Measurements from ENCODE around the gene EDN3. TPM values are rescaled to one million over a fixed set of nuclear protein-coding genes. Genes with fewer than 3 reads are reported as not detected.

Gene EDN3
- total RNA-seq, 1 experiment from 2014 or later, result not detected

DNA sequence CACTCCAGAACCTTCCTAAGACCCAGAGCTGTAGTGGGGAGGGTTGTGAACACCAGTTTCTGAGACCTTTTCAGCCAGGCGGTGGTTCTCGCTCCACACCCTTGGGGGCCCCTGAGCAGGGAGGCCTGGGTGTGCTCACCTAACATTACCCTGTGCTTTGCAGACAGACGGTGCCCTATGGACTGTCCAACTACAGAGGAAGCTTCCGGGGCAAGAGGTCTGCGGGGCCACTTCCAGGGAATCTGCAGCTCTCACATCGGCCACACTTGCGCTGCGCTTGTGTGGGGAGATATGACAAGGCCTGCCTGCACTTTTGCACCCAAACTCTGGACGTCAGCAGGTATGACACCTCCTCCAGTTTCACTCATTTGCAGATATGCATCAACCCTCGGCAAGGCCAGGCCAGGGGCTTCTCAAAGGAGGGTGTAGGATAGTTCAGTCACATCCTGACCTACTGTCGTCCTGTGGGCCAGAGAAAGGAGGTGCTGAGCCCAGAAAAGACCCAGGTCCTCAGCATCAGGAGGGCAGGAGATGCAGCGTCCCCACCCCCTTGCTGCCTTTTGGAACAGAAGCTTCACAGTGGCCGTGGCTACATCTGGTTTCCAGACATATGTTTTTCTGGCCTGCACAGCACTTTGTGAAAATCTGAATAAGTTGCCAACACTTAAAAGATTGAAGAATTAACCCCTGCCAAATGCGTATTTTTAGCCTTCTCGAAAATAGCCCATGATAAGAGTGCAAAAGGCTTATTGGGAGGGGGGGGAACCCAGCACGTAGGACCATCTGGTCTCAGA is 20.6 kb downstream of the EDN3 start:
- Histone ChIP-seq H3F3A (ENCODE audit: insufficient read depth, low read depth) (no peaks in the 10 kb centered on the region), H3K4me3 (no peak overlapping the region), H3K9me3 (ENCODE audit: insufficient read depth, low read depth) (no peaks in the 10 kb centered on the region), H3K4me2 (no peak overlapping the region), H3K9me2 (ENCODE audit: insufficient read depth) (no peaks in the 10 kb centered on the region), H3K27ac (no peak overlapping the region), H3K4me1 (replicated peaks; ENCODE audit: insufficient read depth) (no peaks in the 10 kb centered on the region), H3K79me2 (ENCODE audit: low read depth) (no peaks in the 10 kb centered on the region), H3K36me3 (ENCODE audit: low read depth) (no peaks in the 10 kb centered on the region), H2AFZ (no peak overlapping the region), H3K27me3 (ENCODE audit: insufficient read depth, low read depth) (peaks cover 100% of the 10 kb centered on the region), H4K20me1 (ENCODE audit: insufficient read depth) (no peaks in the 10 kb centered on the region)
- no TSS peak for BruUV-seq (replicated peaks)
- TF ChIP-seq, protein P1, sequence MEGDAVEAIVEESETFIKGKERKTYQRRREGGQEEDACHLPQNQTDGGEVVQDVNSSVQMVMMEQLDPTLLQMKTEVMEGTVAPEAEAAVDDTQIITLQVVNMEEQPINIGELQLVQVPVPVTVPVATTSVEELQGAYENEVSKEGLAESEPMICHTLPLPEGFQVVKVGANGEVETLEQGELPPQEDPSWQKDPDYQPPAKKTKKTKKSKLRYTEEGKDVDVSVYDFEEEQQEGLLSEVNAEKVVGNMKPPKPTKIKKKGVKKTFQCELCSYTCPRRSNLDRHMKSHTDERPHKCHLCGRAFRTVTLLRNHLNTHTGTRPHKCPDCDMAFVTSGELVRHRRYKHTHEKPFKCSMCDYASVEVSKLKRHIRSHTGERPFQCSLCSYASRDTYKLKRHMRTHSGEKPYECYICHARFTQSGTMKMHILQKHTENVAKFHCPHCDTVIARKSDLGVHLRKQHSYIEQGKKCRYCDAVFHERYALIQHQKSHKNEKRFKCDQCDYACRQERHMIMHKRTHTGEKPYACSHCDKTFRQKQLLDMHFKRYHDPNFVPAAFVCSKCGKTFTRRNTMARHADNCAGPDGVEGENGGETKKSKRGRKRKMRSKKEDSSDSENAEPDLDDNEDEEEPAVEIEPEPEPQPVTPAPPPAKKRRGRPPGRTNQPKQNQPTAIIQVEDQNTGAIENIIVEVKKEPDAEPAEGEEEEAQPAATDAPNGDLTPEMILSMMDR (conservative IDR thresholded peaks at IDR 0.05), result no peak
- TF ChIP-seq EZH2 (IDR thresholded peaks at IDR 0.05; ENCODE audit: low read depth), result no peak
- POLR2A ChIA-PET (ENCODE audit: unreplicated experiment), result no interaction called here
- no peak for DNase-seq
- CTCF ChIA-PET, result no interaction called here
- intact Hi-C loops (cut with micrococcal nuclease; ENCODE audit: unreplicated experiment), result no loop called here

DNA sequence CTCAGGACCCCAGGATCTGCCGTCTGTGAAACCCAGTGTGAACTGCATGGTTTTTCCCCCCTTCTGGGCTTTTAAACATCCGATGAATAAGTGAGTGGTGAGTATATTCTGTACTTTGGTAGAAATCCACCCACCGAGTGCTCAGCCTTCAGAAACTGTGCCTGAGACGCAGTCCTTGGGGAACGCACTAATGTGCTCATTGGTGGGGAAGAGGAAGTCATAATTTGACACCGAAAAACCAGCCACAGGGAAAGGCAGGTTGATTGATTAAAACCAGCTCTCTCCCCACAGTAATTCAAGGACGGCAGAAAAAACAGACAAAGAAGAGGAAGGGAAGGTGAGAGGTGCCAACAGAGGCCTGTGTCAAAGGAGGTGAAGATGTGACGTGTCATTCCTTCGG is 21.7 kb downstream of the EDN3 start:
- Histone ChIP-seq H3K27ac (no peak overlapping the region), H3K4me1 (replicated peaks; ENCODE audit: insufficient read depth) (no peaks in the 10 kb centered on the region), H2AFZ (no peak overlapping the region), H4K20me1 (ENCODE audit: insufficient read depth) (no peaks in the 10 kb centered on the region), H3F3A (ENCODE audit: insufficient read depth, low read depth) (no peaks in the 10 kb centered on the region), H3K4me2 (no peak overlapping the region), H3K27me3 (ENCODE audit: insufficient read depth, low read depth) (peaks cover 97% of the 10 kb centered on the region), H3K36me3 (ENCODE audit: low read depth) (no peaks in the 10 kb centered on the region), H3K4me3 (no peak overlapping the region), H3K9me3 (ENCODE audit: insufficient read depth, low read depth) (no peaks in the 10 kb centered on the region), H3K79me2 (ENCODE audit: low read depth) (no peaks in the 10 kb centered on the region), H3K9me2 (ENCODE audit: insufficient read depth) (no peaks in the 10 kb centered on the region)
- POLR2A ChIA-PET (ENCODE audit: unreplicated experiment), result no interaction called here
- intact Hi-C loops (cut with micrococcal nuclease; ENCODE audit: unreplicated experiment), result no loop called here
- DNase-seq, result no peak
- CTCF ChIA-PET, result no interaction called here
- no peak for TF ChIP-seq EZH2 (IDR thresholded peaks at IDR 0.05; ENCODE audit: low read depth)
- TF ChIP-seq, protein P1 (conservative IDR thresholded peaks at IDR 0.05), result no peak
- BruUV-seq (replicated peaks), result no TSS peak

DNA sequence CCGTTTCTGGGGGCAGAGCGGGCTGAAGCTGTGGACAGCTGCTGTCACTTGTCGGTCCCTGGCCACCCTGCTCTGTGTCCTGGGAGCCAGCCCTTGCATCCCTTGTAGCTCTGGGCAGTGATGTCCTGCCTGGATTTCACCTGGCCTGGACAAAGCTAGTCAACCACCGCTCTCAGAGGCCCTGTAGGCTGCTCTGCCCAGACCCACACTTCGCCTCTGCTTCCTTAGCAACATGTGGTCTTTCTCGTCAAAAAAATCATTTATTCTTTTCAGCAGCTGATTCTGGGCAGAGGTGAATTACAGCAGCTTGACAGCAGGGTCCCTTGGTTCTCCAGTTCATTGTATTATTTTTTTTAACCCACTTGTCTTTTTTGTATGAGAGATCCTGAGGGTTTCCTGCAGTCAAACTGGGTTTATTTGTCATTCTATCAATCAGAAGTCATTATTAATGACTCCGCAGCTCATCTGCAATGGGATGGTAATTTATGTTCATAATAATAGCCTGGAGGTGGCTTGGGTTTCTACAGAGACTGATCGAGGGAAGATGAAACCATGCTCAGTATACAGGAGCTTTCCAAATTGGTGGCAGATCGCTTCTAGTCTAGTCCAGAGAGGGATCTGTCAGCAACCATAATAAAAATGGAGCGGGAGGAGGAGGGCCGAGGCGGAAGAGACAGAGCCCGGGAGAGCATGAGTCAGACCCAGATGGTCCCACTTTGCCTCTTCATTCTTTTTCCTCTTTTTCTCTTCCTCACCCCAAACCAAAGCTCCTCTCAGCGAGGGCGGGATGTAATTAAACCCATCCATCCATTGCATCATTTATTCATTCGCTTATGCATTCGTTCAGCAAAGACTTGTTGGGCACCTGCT is 22.4 kb downstream of the EDN3 start:
- BruUV-seq (replicated peaks), result no TSS peak
- H4K20me1 ChIP-seq (ENCODE audit: insufficient read depth), result no peaks in the 10 kb centered on the region
- no peaks in the 10 kb centered on the region for H3K9me2 ChIP-seq (ENCODE audit: insufficient read depth)
- intact Hi-C loops (cut with micrococcal nuclease; ENCODE audit: unreplicated experiment), result no loop called here
- H3K9me3 ChIP-seq (ENCODE audit: insufficient read depth, low read depth), result no peaks in the 10 kb centered on the region
- H3K4me1 ChIP-seq (replicated peaks; ENCODE audit: insufficient read depth), result no peaks in the 10 kb centered on the region
- no peak overlapping the region for H3K4me2 ChIP-seq
- H2AFZ ChIP-seq, result no peak overlapping the region
- H3K79me2 ChIP-seq (ENCODE audit: low read depth), result no peaks in the 10 kb centered on the region
- H3K36me3 ChIP-seq (ENCODE audit: low read depth), result no peaks in the 10 kb centered on the region
- no peak for TF ChIP-seq EZH2 (IDR thresholded peaks at IDR 0.05; ENCODE audit: low read depth)
- TF ChIP-seq, protein P1 (conservative IDR thresholded peaks at IDR 0.05), result no peak
- DNase-seq, result no peak
- peaks cover 97% of the 10 kb centered on the region for H3K27me3 ChIP-seq (ENCODE audit: insufficient read depth, low read depth)
- H3F3A ChIP-seq (ENCODE audit: insufficient read depth, low read depth), result no peaks in the 10 kb centered on the region
- ChIA-PET CTCF (no interaction called here), POLR2A (ENCODE audit: unreplicated experiment) (no interaction called here)
- no peak overlapping the region for H3K27ac ChIP-seq
- H3K4me3 ChIP-seq, result no peak overlapping the region

Measured in PC-9 (cell line).